ENCODE measurements around the gene SLC25A6.

- TF ChIP-seq, protein P1, sequence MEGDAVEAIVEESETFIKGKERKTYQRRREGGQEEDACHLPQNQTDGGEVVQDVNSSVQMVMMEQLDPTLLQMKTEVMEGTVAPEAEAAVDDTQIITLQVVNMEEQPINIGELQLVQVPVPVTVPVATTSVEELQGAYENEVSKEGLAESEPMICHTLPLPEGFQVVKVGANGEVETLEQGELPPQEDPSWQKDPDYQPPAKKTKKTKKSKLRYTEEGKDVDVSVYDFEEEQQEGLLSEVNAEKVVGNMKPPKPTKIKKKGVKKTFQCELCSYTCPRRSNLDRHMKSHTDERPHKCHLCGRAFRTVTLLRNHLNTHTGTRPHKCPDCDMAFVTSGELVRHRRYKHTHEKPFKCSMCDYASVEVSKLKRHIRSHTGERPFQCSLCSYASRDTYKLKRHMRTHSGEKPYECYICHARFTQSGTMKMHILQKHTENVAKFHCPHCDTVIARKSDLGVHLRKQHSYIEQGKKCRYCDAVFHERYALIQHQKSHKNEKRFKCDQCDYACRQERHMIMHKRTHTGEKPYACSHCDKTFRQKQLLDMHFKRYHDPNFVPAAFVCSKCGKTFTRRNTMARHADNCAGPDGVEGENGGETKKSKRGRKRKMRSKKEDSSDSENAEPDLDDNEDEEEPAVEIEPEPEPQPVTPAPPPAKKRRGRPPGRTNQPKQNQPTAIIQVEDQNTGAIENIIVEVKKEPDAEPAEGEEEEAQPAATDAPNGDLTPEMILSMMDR (IDR thresholded peaks at IDR 0.05), result no peak
- no peak for TF ChIP-seq POLR2A (IDR thresholded peaks at IDR 0.05)
These were observed 41.9 kb upstream of the SLC25A6 start for GRCh38 chrX:1433646-1434357.

Measured in esophagus squamous epithelium (tissue), 4 donors.